ENCODE measurements around the gene ZNF169. TPM values are rescaled to one million over a fixed set of nuclear protein-coding genes. Genes with fewer than 3 reads are reported as not detected.
"Not testable (repeated sequence)": the region's sequence is repeated elsewhere in the genome, so short reads cannot be mapped to it uniquely, and the experiment has no call there.

Gene ZNF169
- total RNA-seq, 4 donors from 2014 or later = 1.9 to 18.6 (median 10.3) TPM

- not testable (repeated sequence) for ATAC-seq (ENCODE audit: low FRiP score)
These were observed 64.2 kb downstream of the ZNF169 start for GRCh38 chr9:94323153-94323798.

GRCh38 chr9:94325583-94325982, 66.5 kb downstream of the ZNF169 start:
- not testable (repeated sequence) for DNase-seq (ENCODE audit: low spot score); ATAC-seq (ENCODE audit: low FRiP score)

More at GRCh38 chr9:94323153-94323798, 64.2 kb downstream of the ZNF169 start:
- not testable (repeated sequence) for DNase-seq (ENCODE audit: low spot score)

GRCh38 chr9:94328544-94328943, 69.4 kb downstream of the ZNF169 start, which contains the start of gene NUTM2F:
Gene NUTM2F (minus strand): TSS chr9:94328644. CDS start chr9:94328623, 21 bp downstream.
- not testable (repeated sequence) for DNase-seq (ENCODE audit: low spot score); ATAC-seq (ENCODE audit: low FRiP score)

GRCh38 chr9:94336445-94336844, 77.3 kb downstream of the ZNF169 start:
- ATAC-seq (ENCODE audit: low FRiP score); DNase-seq (ENCODE audit: low spot score): not testable (repeated sequence)

GRCh38 chr9:94338723-94339122, 79.6 kb downstream of the ZNF169 start:
- ATAC-seq (ENCODE audit: low FRiP score); DNase-seq (ENCODE audit: low spot score): not testable (repeated sequence)

GRCh38 chr9:94339657-94340056, 80.6 kb downstream of the ZNF169 start:
- not testable (repeated sequence) for ATAC-seq (ENCODE audit: low FRiP score); DNase-seq (ENCODE audit: low spot score)

- DNase-seq (ENCODE audit: low spot score) = not testable (repeated sequence)
- peak; percentile 23 for ATAC-seq (ENCODE audit: low FRiP score)
These were observed 81.7 kb downstream of the ZNF169 start for GRCh38 chr9:94340750-94341149.

- ATAC-seq (ENCODE audit: low FRiP score); DNase-seq (ENCODE audit: low spot score): not testable (repeated sequence)
These were observed 82.6 kb downstream of the ZNF169 start for GRCh38 chr9:94341703-94342102.

- not testable (repeated sequence) for ATAC-seq (ENCODE audit: low FRiP score); DNase-seq (ENCODE audit: low spot score)
These were observed 88.4 kb downstream of the ZNF169 start for GRCh38 chr9:94347451-94347850.

- DNase-seq (ENCODE audit: low spot score); ATAC-seq (ENCODE audit: low FRiP score): not testable (repeated sequence)
These were observed 89.7 kb downstream of the ZNF169 start for GRCh38 chr9:94348754-94349153.

Other genes starting within 250 kb of the ZNF169 start
- 10 to 100 TPM in 2 of 4 donors, 1 to 10 TPM in 2; 7.6 to 19.9 (median 12.0) TPM for gene PTPDC1, start 174.8 kb upstream of the ZNF169 start, total RNA-seq
- gene NUTM2F, start 69.3 kb downstream of the ZNF169 start, total RNA-seq = not detected

Measured in omental fat pad (tissue), 4 donors.